HEK293 (cell line): ENCODE measurements around the gene GDPD5.
A peak's percentile ranks its signal among the peaks of the same experiment; 100 is the strongest.

Experiments used
- EGR2 ChIP-seq: fragments of 450-650 bp; formaldehyde crosslinking; IDR thresholded peaks from 2 replicates; pipeline ENCODE4 v1.5.1; 2016; ENCODE audit warnings: low read depth, missing biosample characterization, missing genetic modification characterization
- ELK4 ChIP-seq: IDR thresholded peaks from 2 replicates; pipeline ENCODE4 v1.6.1; 2011; ENCODE audit warnings: mild to moderate bottlenecking, low read depth, low read length, borderline replicate concordance
- GLI4 ChIP-seq: fragments of 450-650 bp; formaldehyde crosslinking; IDR thresholded peaks from 2 replicates; pipeline ENCODE4 v1.5.1; 2016; ENCODE audit warnings: missing biosample characterization, missing genetic modification characterization
- HOXA7 ChIP-seq: sonication (generic); formaldehyde crosslinking; IDR thresholded peaks from 2 replicates; pipeline ENCODE4 v1.8.1; 2022; ENCODE audit warnings: missing genetic modification reagents, borderline replicate concordance
- KLF1 ChIP-seq: fragments of 450-650 bp; formaldehyde crosslinking; IDR thresholded peaks from 2 replicates; pipeline ENCODE4 v1.5.1; 2016; ENCODE audit warnings: missing biosample characterization, missing genetic modification characterization
- KLF8 ChIP-seq: fragments of 450-650 bp; formaldehyde crosslinking; IDR thresholded peaks from 2 replicates; pipeline ENCODE4 v1.5.1; 2016; ENCODE audit warnings: missing biosample characterization, missing genetic modification characterization
- RBAK ChIP-seq: fragments of 450-650 bp; formaldehyde crosslinking; IDR thresholded peaks from 2 replicates; pipeline ENCODE4 v1.5.1; 2016; ENCODE audit warnings: missing biosample characterization, missing genetic modification characterization
- REPIN1 ChIP-seq: fragments of 450-650 bp; formaldehyde crosslinking; IDR thresholded peaks from 2 replicates; pipeline ENCODE4 v1.5.1; 2017; ENCODE audit warnings: missing biosample characterization, missing genetic modification characterization, low read depth
- SP2 ChIP-seq: fragments of 450-650 bp; formaldehyde crosslinking; IDR thresholded peaks from 2 replicates; pipeline ENCODE4 v1.5.1; 2016; ENCODE audit warnings: missing biosample characterization, missing genetic modification characterization
- SP3 ChIP-seq: fragments of 450-650 bp; formaldehyde crosslinking; IDR thresholded peaks from 2 replicates; pipeline ENCODE4 v1.5.1; 2016; ENCODE audit warnings: missing biosample characterization, missing genetic modification characterization
- TRIM28 ChIP-seq: IDR thresholded peaks from 2 replicates; pipeline ENCODE4 v1.6.1; 2011; ENCODE audit warnings: low read length, control low read depth, borderline replicate concordance
- YY1 ChIP-seq: fragments of 450-650 bp; formaldehyde crosslinking; IDR thresholded peaks from 2 replicates; pipeline ENCODE4 v1.5.1; 2018; ENCODE audit warnings: missing biosample characterization, missing genetic modification characterization
- ZBTB11 ChIP-seq: fragments of 450-650 bp; formaldehyde crosslinking; conservative IDR thresholded peaks from 2 replicates; pipeline ENCODE4 v1.5.1; 2016; ENCODE audit warnings: low read depth, missing biosample characterization, missing genetic modification characterization
- ZBTB21 ChIP-seq: fragments of 450-650 bp; formaldehyde crosslinking; IDR thresholded peaks from 2 replicates; pipeline ENCODE4 v1.5.1; 2017; ENCODE audit warnings: missing biosample characterization, missing genetic modification characterization
- ZBTB8A ChIP-seq: fragments of 450-650 bp; formaldehyde crosslinking; IDR thresholded peaks from 2 replicates; pipeline ENCODE4 v1.5.1; 2016; ENCODE audit warnings: missing biosample characterization, missing genetic modification characterization
- ZFP69B ChIP-seq: fragments of 450-650 bp; formaldehyde crosslinking; IDR thresholded peaks from 2 replicates; pipeline ENCODE4 v1.5.1; 2016; ENCODE audit warnings: missing biosample characterization, missing genetic modification characterization
- ZNF10 ChIP-seq: fragments of 450-650 bp; formaldehyde crosslinking; IDR thresholded peaks from 2 replicates; pipeline ENCODE4 v1.5.1; 2017; ENCODE audit warnings: missing biosample characterization, missing genetic modification characterization
- ZNF324 ChIP-seq: fragments of 450-650 bp; formaldehyde crosslinking; IDR thresholded peaks from 2 replicates; pipeline ENCODE4 v1.5.1; 2016; ENCODE audit warnings: missing biosample characterization, missing genetic modification characterization
- ZNF335 ChIP-seq: fragments of 450-650 bp; formaldehyde crosslinking; conservative IDR thresholded peaks from 2 replicates; pipeline ENCODE4 v1.5.1; 2016; ENCODE audit warnings: missing biosample characterization, missing genetic modification characterization
- ZNF404 ChIP-seq: fragments of 450-650 bp; formaldehyde crosslinking; IDR thresholded peaks from 2 replicates; pipeline ENCODE4 v1.5.1; 2017; ENCODE audit warnings: missing biosample characterization, missing genetic modification characterization
- ZNF561 ChIP-seq: fragments of 450-650 bp; IDR thresholded peaks from 2 replicates; pipeline ENCODE4 v1.5.1; 2018; ENCODE audit warnings: missing biosample characterization, missing genetic modification characterization, borderline replicate concordance
- ZNF610 ChIP-seq: fragments of 450-650 bp; formaldehyde crosslinking; IDR thresholded peaks from 2 replicates; pipeline ENCODE4 v1.5.1; 2016; ENCODE audit warnings: missing biosample characterization, missing genetic modification characterization, borderline replicate concordance
- ZNF629 ChIP-seq: fragments of 450-650 bp; formaldehyde crosslinking; IDR thresholded peaks from 2 replicates; pipeline ENCODE4 v1.5.1; 2017; ENCODE audit warnings: missing biosample characterization, missing genetic modification characterization
- ZNF660 ChIP-seq: fragments of 450-650 bp; IDR thresholded peaks from 2 replicates; pipeline ENCODE4 v1.5.1; 2018; ENCODE audit warnings: missing biosample characterization, mild to moderate bottlenecking, missing genetic modification characterization
- ZNF785 ChIP-seq: fragments of 450-650 bp; formaldehyde crosslinking; IDR thresholded peaks from 2 replicates; pipeline ENCODE4 v1.5.1; 2016; ENCODE audit warnings: missing biosample characterization, missing genetic modification characterization
- ZNF843 ChIP-seq: fragments of 450-650 bp; formaldehyde crosslinking; IDR thresholded peaks from 2 replicates; pipeline ENCODE4 v1.5.1; 2016; ENCODE audit warnings: missing biosample characterization, missing genetic modification characterization
- ZXDB ChIP-seq: fragments of 450-650 bp; formaldehyde crosslinking; IDR thresholded peaks from 2 replicates; pipeline ENCODE4 v1.5.1; 2016; ENCODE audit warnings: missing biosample characterization, missing genetic modification characterization
- TF ChIP-seq, protein P1 (sequence below): fragments of 450-650 bp; formaldehyde crosslinking; IDR thresholded peaks from 2 replicates; pipeline ENCODE4 v1.5.1; 2016; ENCODE audit warnings: missing biosample characterization, missing genetic modification characterization
- TF ChIP-seq, protein P2 (sequence below): fragments of 450-650 bp; formaldehyde crosslinking; IDR thresholded peaks from 2 replicates; pipeline ENCODE4 v1.5.1; 2016; ENCODE audit warnings: missing biosample characterization, missing genetic modification characterization
- TF ChIP-seq, protein P3 (sequence below): fragments of 450-650 bp; formaldehyde crosslinking; optimal IDR thresholded peaks from 2 replicates; pipeline ENCODE3; 2016; ENCODE audit warnings: missing biosample characterization, mild to moderate bottlenecking, missing genetic modification characterization

The GDPD5 gene

GRCh38 chr11:75399344-75400145, 126.2 kb downstream of the GDPD5 start, which contains the start of gene RPS3 (continued):
- no peak for TF ChIP-seq HOXA7
- no peak for TF ChIP-seq EGR2 (tag by site-specific recombination)
- TF ChIP-seq ZNF610 (tag by site-specific recombination) = 0 out of 2 replicates have a peak, but pooled peaks have one; percentile 54
- TF ChIP-seq RBAK = no peak
- peak; percentile 24; the same call in 1 of the 2 replicates for TF ChIP-seq ZNF561 (tag by site-specific recombination)
- peak; percentile 30; the same call in 1 of the 2 replicates for TF ChIP-seq TRIM28
- TF ChIP-seq ELK4 = no peak; the same call in 1 of the 2 replicates
- TF ChIP-seq ZNF10 (tag by site-specific recombination) = 0 out of 2 replicates have a peak, but pooled peaks have one; percentile 14
- 0 out of 2 replicates have a peak, but pooled peaks have one; percentile 26 for TF ChIP-seq ZBTB21 (tag by site-specific recombination)
- peak; percentile 89 for TF ChIP-seq ZNF335
- peak; percentile 89 for TF ChIP-seq ZNF629 (tag by site-specific recombination)
- TF ChIP-seq, protein P1, sequence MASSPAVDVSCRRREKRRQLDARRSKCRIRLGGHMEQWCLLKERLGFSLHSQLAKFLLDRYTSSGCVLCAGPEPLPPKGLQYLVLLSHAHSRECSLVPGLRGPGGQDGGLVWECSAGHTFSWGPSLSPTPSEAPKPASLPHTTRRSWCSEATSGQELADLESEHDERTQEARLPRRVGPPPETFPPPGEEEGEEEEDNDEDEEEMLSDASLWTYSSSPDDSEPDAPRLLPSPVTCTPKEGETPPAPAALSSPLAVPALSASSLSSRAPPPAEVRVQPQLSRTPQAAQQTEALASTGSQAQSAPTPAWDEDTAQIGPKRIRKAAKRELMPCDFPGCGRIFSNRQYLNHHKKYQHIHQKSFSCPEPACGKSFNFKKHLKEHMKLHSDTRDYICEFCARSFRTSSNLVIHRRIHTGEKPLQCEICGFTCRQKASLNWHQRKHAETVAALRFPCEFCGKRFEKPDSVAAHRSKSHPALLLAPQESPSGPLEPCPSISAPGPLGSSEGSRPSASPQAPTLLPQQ = peak; percentile 76
- 0 out of 2 replicates have a peak, but pooled peaks have one; percentile 36 for TF ChIP-seq ZFP69B (tag by site-specific recombination)
- TF ChIP-seq, protein P2, sequence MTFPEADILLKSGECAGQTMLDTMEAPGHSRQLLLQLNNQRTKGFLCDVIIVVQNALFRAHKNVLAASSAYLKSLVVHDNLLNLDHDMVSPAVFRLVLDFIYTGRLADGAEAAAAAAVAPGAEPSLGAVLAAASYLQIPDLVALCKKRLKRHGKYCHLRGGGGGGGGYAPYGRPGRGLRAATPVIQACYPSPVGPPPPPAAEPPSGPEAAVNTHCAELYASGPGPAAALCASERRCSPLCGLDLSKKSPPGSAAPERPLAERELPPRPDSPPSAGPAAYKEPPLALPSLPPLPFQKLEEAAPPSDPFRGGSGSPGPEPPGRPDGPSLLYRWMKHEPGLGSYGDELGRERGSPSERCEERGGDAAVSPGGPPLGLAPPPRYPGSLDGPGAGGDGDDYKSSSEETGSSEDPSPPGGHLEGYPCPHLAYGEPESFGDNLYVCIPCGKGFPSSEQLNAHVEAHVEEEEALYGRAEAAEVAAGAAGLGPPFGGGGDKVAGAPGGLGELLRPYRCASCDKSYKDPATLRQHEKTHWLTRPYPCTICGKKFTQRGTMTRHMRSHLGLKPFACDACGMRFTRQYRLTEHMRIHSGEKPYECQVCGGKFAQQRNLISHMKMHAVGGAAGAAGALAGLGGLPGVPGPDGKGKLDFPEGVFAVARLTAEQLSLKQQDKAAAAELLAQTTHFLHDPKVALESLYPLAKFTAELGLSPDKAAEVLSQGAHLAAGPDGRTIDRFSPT (tag by site-specific recombination) = 0 out of 2 replicates have a peak, but pooled peaks have one; percentile 18
- peak; percentile 95 for TF ChIP-seq ZBTB8A (tag by site-specific recombination)
- TF ChIP-seq ZNF404 = no peak
- TF ChIP-seq, protein P3, sequence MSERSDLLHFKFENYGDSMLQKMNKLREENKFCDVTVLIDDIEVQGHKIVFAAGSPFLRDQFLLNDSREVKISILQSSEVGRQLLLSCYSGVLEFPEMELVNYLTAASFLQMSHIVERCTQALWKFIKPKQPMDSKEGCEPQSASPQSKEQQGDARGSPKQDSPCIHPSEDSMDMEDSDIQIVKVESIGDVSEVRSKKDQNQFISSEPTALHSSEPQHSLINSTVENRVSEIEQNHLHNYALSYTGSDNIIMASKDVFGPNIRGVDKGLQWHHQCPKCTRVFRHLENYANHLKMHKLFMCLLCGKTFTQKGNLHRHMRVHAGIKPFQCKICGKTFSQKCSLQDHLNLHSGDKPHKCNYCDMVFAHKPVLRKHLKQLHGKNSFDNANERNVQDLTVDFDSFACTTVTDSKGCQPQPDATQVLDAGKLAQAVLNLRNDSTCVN (tag by site-specific recombination) = peak; percentile 93
- TF ChIP-seq ZXDB (tag by site-specific recombination) = peak; percentile 88
- peak; percentile 68 for TF ChIP-seq SP2 (tag by site-specific recombination)
- peak; percentile 76; the same call in 1 of the 2 replicates for TF ChIP-seq GLI4 (tag by site-specific recombination)
- peak; percentile 58 for TF ChIP-seq KLF8
- TF ChIP-seq KLF1 (tag by site-specific recombination) = 0 out of 2 replicates have a peak, but pooled peaks have one; percentile 8
- TF ChIP-seq ZNF785 (tag by site-specific recombination) = no peak
- TF ChIP-seq ZNF843 (tag by site-specific recombination) = 0 out of 2 replicates have a peak, but pooled peaks have one; percentile 31
- TF ChIP-seq YY1 (tag by site-specific recombination) = peak; percentile 86
- peak; percentile 78 for TF ChIP-seq ZNF660 (tag by site-specific recombination)
- peak; percentile 97 for TF ChIP-seq ZBTB11 (tag by site-specific recombination)
- 0 out of 2 replicates have a peak, but pooled peaks have one; percentile 73 for TF ChIP-seq REPIN1 (tag by site-specific recombination)
- TF ChIP-seq SP3 (tag by site-specific recombination) = peak; percentile 60; the same call in 1 of the 2 replicates
- TF ChIP-seq ZNF324 (tag by site-specific recombination) = peak; percentile 85
